ENCODE measurements around the gene FXYD1.

FXYD1 gene

GRCh38 chr19:35169221-35169995 lies 30.8 kb downstream of the FXYD1 start:
- H3K36me3 ChIP-seq (ENCODE audit: insufficient read depth, low read length), result peaks cover 56% of the 10 kb centered on the region
- 89% methylated on average over 18 of the region's 18 CpGs for WGBS
- no peak overlapping the region for H3K9ac ChIP-seq (ENCODE audit: low read depth, low read length)

GRCh38 chr19:35170359-35171061 lies 31.9 kb downstream of the FXYD1 start:
- no peak overlapping the region for H3K27ac ChIP-seq (ENCODE audit: low read depth, low read length)
- 93% methylated on average over 7 of the region's 7 CpGs for WGBS
- H3K36me3 ChIP-seq (ENCODE audit: insufficient read depth, low read length), result peaks cover 45% of the 10 kb centered on the region
- H3K9me3 ChIP-seq (ENCODE audit: insufficient read depth, low read depth, low read length), result peaks cover 6% of the 10 kb centered on the region; the same call in 1 of the 2 replicates
- H3K9ac ChIP-seq (ENCODE audit: low read depth, low read length), result no peak overlapping the region
- no peak overlapping the region for H3K4me3 ChIP-seq (ENCODE audit: low read length)
- no peaks in the 10 kb centered on the region for H3K4me1 ChIP-seq (ENCODE audit: insufficient read depth, low read length)
- H3K27me3 ChIP-seq (ENCODE audit: insufficient read depth, low read length), result no peaks in the 10 kb centered on the region

More at GRCh38 chr19:35169221-35169995, 30.8 kb downstream of the FXYD1 start:
- Histone ChIP-seq H3K4me3 (ENCODE audit: low read length) (no peak overlapping the region), H3K9me3 (ENCODE audit: insufficient read depth, low read depth, low read length) (peaks cover 6% of the 10 kb centered on the region; the same call in 1 of the 2 replicates), H3K27ac (ENCODE audit: low read depth, low read length) (no peak overlapping the region), H3K27me3 (ENCODE audit: insufficient read depth, low read length) (no peaks in the 10 kb centered on the region), H3K4me1 (ENCODE audit: insufficient read depth, low read length) (no peaks in the 10 kb centered on the region)

GRCh38 chr19:35171730-35172129 lies 33.1 kb downstream of the FXYD1 start:
- Histone ChIP-seq H3K9me3 (ENCODE audit: insufficient read depth, low read depth, low read length) (no peaks in the 10 kb centered on the region), H3K27ac (ENCODE audit: low read depth, low read length) (no peak overlapping the region), H3K36me3 (ENCODE audit: insufficient read depth, low read length) (peaks cover 33% of the 10 kb centered on the region), H3K9ac (ENCODE audit: low read depth, low read length) (no peak overlapping the region), H3K4me1 (ENCODE audit: insufficient read depth, low read length) (no peaks in the 10 kb centered on the region), H3K4me3 (ENCODE audit: low read length) (no peak overlapping the region), H3K27me3 (ENCODE audit: insufficient read depth, low read length) (no peaks in the 10 kb centered on the region)
- 92% methylated on average over 3 of the region's 3 CpGs for WGBS

- H3K9me3 ChIP-seq (ENCODE audit: insufficient read depth, low read depth, low read length), result no peaks in the 10 kb centered on the region
- no peak overlapping the region for H3K27ac ChIP-seq (ENCODE audit: low read depth, low read length)
- H3K4me3 ChIP-seq (ENCODE audit: low read length), result no peak overlapping the region
- peaks cover 18% of the 10 kb centered on the region for H3K36me3 ChIP-seq (ENCODE audit: insufficient read depth, low read length)
- 96% methylated on average over 6 of the region's 6 CpGs for WGBS
- no peaks in the 10 kb centered on the region for H3K4me1 ChIP-seq (ENCODE audit: insufficient read depth, low read length)
- H3K27me3 ChIP-seq (ENCODE audit: insufficient read depth, low read length), result no peaks in the 10 kb centered on the region
- H3K9ac ChIP-seq (ENCODE audit: low read depth, low read length), result no peak overlapping the region
Measured at GRCh38 chr19:35174226-35174625, 35.6 kb downstream of the FXYD1 start.

GRCh38 chr19:35176181-35176570 lies 37.6 kb downstream of the FXYD1 start:
- WGBS, result 88% methylated on average over 3 of the region's 3 CpGs
- H3K27ac ChIP-seq (ENCODE audit: low read depth, low read length), result no peak overlapping the region
- no peak overlapping the region for H3K9ac ChIP-seq (ENCODE audit: low read depth, low read length)
- no peaks in the 10 kb centered on the region for H3K9me3 ChIP-seq (ENCODE audit: insufficient read depth, low read depth, low read length)
- H3K4me1 ChIP-seq (ENCODE audit: insufficient read depth, low read length), result no peaks in the 10 kb centered on the region
- no peaks in the 10 kb centered on the region for H3K27me3 ChIP-seq (ENCODE audit: insufficient read depth, low read length)
- peaks cover 4% of the 10 kb centered on the region; the same call in 1 of the 2 replicates for H3K36me3 ChIP-seq (ENCODE audit: insufficient read depth, low read length)
- no peak overlapping the region for H3K4me3 ChIP-seq (ENCODE audit: low read length)

GRCh38 chr19:35177377-35178274 lies 39.0 kb downstream of the FXYD1 start:
- Histone ChIP-seq H3K36me3 (ENCODE audit: insufficient read depth, low read length) (no peaks in the 10 kb centered on the region), H3K4me3 (ENCODE audit: low read length) (no peak overlapping the region), H3K27me3 (ENCODE audit: insufficient read depth, low read length) (no peaks in the 10 kb centered on the region), H3K9me3 (ENCODE audit: insufficient read depth, low read depth, low read length) (no peaks in the 10 kb centered on the region), H3K9ac (ENCODE audit: low read depth, low read length) (no peak overlapping the region), H3K4me1 (ENCODE audit: insufficient read depth, low read length) (no peaks in the 10 kb centered on the region), H3K27ac (ENCODE audit: low read depth, low read length) (no peak overlapping the region)
- WGBS, result 88% methylated on average over 7 of the region's 7 CpGs

GRCh38 chr19:35178701-35179100 lies 40.1 kb downstream of the FXYD1 start:
- 82% methylated on average over 2 of the region's 2 CpGs for WGBS
- H3K9me3 ChIP-seq (ENCODE audit: insufficient read depth, low read depth, low read length), result no peaks in the 10 kb centered on the region
- H3K4me1 ChIP-seq (ENCODE audit: insufficient read depth, low read length), result no peaks in the 10 kb centered on the region
- no peaks in the 10 kb centered on the region for H3K36me3 ChIP-seq (ENCODE audit: insufficient read depth, low read length)
- H3K27ac ChIP-seq (ENCODE audit: low read depth, low read length), result no peak overlapping the region
- H3K9ac ChIP-seq (ENCODE audit: low read depth, low read length), result no peak overlapping the region
- no peaks in the 10 kb centered on the region for H3K27me3 ChIP-seq (ENCODE audit: insufficient read depth, low read length)
- no peak overlapping the region for H3K4me3 ChIP-seq (ENCODE audit: low read length)

- WGBS, result 92% methylated on average over 3 of the region's 3 CpGs
- no peaks in the 10 kb centered on the region for H3K27me3 ChIP-seq (ENCODE audit: insufficient read depth, low read length)
- no peaks in the 10 kb centered on the region for H3K36me3 ChIP-seq (ENCODE audit: insufficient read depth, low read length)
- no peak overlapping the region for H3K27ac ChIP-seq (ENCODE audit: low read depth, low read length)
- H3K4me1 ChIP-seq (ENCODE audit: insufficient read depth, low read length), result no peaks in the 10 kb centered on the region
- H3K9me3 ChIP-seq (ENCODE audit: insufficient read depth, low read depth, low read length), result no peaks in the 10 kb centered on the region
- H3K4me3 ChIP-seq (ENCODE audit: low read length), result no peak overlapping the region
- H3K9ac ChIP-seq (ENCODE audit: low read depth, low read length), result no peak overlapping the region
Measured at GRCh38 chr19:35179830-35180229, 41.2 kb downstream of the FXYD1 start.

GRCh38 chr19:35181387-35181786 lies 42.8 kb downstream of the FXYD1 start:
- Histone ChIP-seq H3K9me3 (ENCODE audit: insufficient read depth, low read depth, low read length) (no peaks in the 10 kb centered on the region), H3K27ac (ENCODE audit: low read depth, low read length) (no peak overlapping the region), H3K36me3 (ENCODE audit: insufficient read depth, low read length) (no peaks in the 10 kb centered on the region), H3K4me3 (ENCODE audit: low read length) (no peak overlapping the region), H3K27me3 (ENCODE audit: insufficient read depth, low read length) (no peaks in the 10 kb centered on the region), H3K4me1 (ENCODE audit: insufficient read depth, low read length) (no peaks in the 10 kb centered on the region), H3K9ac (ENCODE audit: low read depth, low read length) (no peak overlapping the region)
- WGBS, result 95% methylated on average over 1 of the region's 1 CpG

GRCh38 chr19:35184267-35184666 lies 45.6 kb downstream of the FXYD1 start:
- Histone ChIP-seq H3K4me3 (ENCODE audit: low read length) (no peak overlapping the region), H3K27ac (ENCODE audit: low read depth, low read length) (no peak overlapping the region), H3K27me3 (ENCODE audit: insufficient read depth, low read length) (no peaks in the 10 kb centered on the region), H3K36me3 (ENCODE audit: insufficient read depth, low read length) (no peaks in the 10 kb centered on the region), H3K9me3 (ENCODE audit: insufficient read depth, low read depth, low read length) (no peaks in the 10 kb centered on the region), H3K4me1 (ENCODE audit: insufficient read depth, low read length) (no peaks in the 10 kb centered on the region), H3K9ac (ENCODE audit: low read depth, low read length) (no peak overlapping the region)
- no CpG with 5 or more reads among the region's 1 CpG for WGBS

GRCh38 chr19:35184884-35185283 lies 46.3 kb downstream of the FXYD1 start:
- H3K4me1 ChIP-seq (ENCODE audit: insufficient read depth, low read length), result no peaks in the 10 kb centered on the region
- WGBS, result 100% methylated on average over 2 of the region's 2 CpGs
- H3K36me3 ChIP-seq (ENCODE audit: insufficient read depth, low read length), result no peaks in the 10 kb centered on the region
- no peak overlapping the region for H3K4me3 ChIP-seq (ENCODE audit: low read length)
- H3K27ac ChIP-seq (ENCODE audit: low read depth, low read length), result no peak overlapping the region
- H3K9me3 ChIP-seq (ENCODE audit: insufficient read depth, low read depth, low read length), result no peaks in the 10 kb centered on the region
- H3K9ac ChIP-seq (ENCODE audit: low read depth, low read length), result no peak overlapping the region
- H3K27me3 ChIP-seq (ENCODE audit: insufficient read depth, low read length), result no peaks in the 10 kb centered on the region

Measured in HUES64 (cell line).